ENCODE data around the gene POLD1.

The POLD1 gene

DNA sequence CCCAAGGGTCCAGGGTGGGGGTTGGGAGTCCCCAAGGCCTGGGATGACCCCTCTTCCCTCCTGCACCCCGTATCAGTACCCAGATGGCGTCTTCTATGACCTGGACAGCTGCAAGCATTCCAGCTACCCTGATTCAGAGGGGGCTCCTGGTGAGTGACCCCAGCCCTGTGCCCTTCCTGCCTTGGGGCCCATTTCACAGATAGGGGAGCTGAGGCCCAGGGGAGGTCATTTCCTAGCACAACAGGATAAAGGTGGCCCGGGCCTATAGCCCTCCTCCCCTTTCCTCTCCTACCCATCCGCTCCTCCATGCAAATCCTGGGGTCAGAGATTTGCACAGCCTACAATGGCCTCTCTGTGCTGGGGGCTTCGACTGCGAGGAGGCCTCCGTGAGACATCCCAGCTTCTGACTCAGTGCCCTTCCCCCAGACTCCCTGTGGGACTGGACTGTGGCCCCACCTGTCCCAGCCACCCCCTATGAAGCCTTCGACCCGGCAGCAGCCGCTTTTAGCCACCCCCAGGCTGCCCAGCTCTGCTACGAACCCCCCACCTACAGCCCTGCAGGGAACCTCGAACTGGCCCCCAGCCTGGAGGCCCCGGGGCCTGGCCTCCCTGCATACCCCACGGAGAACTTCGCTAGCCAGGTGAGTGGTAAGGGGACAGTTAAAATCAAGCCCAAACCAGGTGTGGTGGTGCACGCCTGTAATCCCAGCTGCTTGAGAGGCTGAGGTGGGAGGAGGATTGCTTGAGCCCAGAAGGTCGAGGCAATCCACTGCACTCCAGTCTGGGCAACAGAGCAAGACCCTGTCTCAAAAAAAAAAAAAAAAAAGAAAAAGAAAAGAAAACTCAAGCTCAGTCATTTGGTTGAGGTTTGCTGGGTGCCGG, 38.5 kb downstream of the POLD1 start:
- DNase-seq: no peak
- H3K23ac ChIP-seq (ENCODE audit: low read length): no peak overlapping the region
- H3K18ac ChIP-seq (ENCODE audit: low read length): no peak overlapping the region
- no peak overlapping the region for H4K12ac ChIP-seq (ENCODE audit: low read depth, low read length)
- no peak overlapping the region for H2BK120ac ChIP-seq (ENCODE audit: insufficient read depth, low read length, poor library complexity)
- no peaks in the 10 kb centered on the region for H3K79me1 ChIP-seq (ENCODE audit: low read length)
- H3K27ac ChIP-seq (ENCODE audit: low read depth, low read length): no peak overlapping the region
- no peak overlapping the region for H3K14ac ChIP-seq (ENCODE audit: low read length)
- peaks cover 1% of the 10 kb centered on the region for H3K9me3 ChIP-seq (ENCODE audit: insufficient read depth, low read depth, low read length)
- H3K27me3 ChIP-seq (ENCODE audit: insufficient read depth, low read length): peaks cover 2% of the 10 kb centered on the region
- no peak overlapping the region for H3K4me3 ChIP-seq (ENCODE audit: low read depth, low read length)
- no peak overlapping the region for H3K9ac ChIP-seq (ENCODE audit: low read length)
- no peaks in the 10 kb centered on the region for H3K79me2 ChIP-seq (ENCODE audit: control insufficient read depth, insufficient read depth, low read length, poor library complexity)
- H3K4ac ChIP-seq (ENCODE audit: low read depth, low read length): no peak overlapping the region
- no peak overlapping the region for H4K8ac ChIP-seq (ENCODE audit: low read depth, low read length)
- no peak overlapping the region for H2AK5ac ChIP-seq (ENCODE audit: low read length)
- H2AFZ ChIP-seq (ENCODE audit: insufficient read depth, low read length, poor library complexity): no peak overlapping the region
- H2BK5ac ChIP-seq (ENCODE audit: low read depth, low read length, poor library complexity): no peak overlapping the region
- no peak overlapping the region for H4K91ac ChIP-seq (ENCODE audit: low read depth, low read length)
- WGBS (ENCODE audit: extremely low coverage, insufficient coverage, insufficient read length): no CpG with 5 or more reads among the region's 18 CpGs
- no peaks in the 10 kb centered on the region for H3K36me3 ChIP-seq (ENCODE audit: control insufficient read depth in 1 of 2, insufficient read depth in 2 of 2, low read length in 2 of 2)
- no peaks in the 10 kb centered on the region for H3K4me1 ChIP-seq (ENCODE audit: control insufficient read depth in 1 of 2, insufficient read depth in 2 of 2, low read length in 2 of 2)
- no peak overlapping the region for H2BK12ac ChIP-seq (ENCODE audit: low read length)
- no peak overlapping the region for H3K4me2 ChIP-seq (ENCODE audit: low read length)

DNA sequence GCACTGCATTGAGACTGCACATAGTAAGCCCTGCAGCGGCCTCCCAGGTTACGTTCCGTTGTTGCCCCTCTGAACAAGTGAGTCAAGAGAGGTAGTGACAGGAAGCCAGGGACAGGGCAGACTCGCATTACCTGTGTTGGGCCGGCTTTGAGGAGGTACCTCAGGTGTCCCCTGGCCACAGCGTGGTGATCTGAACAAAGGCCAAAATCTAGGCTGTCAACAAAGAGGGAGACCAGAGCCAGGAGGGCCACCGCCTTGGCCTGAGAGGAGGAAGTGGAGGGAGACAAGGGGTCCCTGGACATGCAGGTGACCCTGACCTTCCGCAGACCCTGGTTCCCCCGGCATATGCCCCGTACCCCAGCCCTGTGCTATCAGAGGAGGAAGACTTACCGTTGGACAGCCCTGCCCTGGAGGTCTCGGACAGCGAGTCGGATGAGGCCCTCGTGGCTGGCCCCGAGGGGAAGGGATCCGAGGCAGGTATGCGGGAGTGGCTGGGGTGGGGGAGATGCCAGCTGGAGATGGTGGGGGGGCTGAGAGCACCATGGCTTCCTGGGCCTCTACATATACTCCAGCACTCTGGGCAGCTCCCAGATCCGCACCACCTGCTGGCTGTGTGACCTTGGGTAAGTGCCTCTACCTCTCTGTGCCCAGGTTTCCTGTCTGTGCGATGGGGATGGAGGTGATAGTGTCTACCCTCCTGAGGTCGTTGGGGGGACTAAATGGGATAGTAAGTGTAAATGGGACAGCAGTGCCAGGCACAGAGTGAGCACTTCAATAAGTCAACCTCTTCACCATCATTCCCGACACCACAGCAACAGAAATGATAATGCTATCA, 39.3 kb downstream of the POLD1 start:
- Histone ChIP-seq H2AK5ac (ENCODE audit: low read length) (no peak overlapping the region), H3K9ac (ENCODE audit: low read length) (no peak overlapping the region), H2AFZ (ENCODE audit: insufficient read depth, low read length, poor library complexity) (no peak overlapping the region), H3K18ac (ENCODE audit: low read length) (no peak overlapping the region), H3K4me3 (ENCODE audit: low read depth, low read length) (no peak overlapping the region), H3K4me1 (ENCODE audit: control insufficient read depth in 1 of 2, insufficient read depth in 2 of 2, low read length in 2 of 2) (no peaks in the 10 kb centered on the region), H3K27ac (ENCODE audit: low read depth, low read length) (no peak overlapping the region), H2BK120ac (ENCODE audit: insufficient read depth, low read length, poor library complexity) (no peak overlapping the region), H2BK5ac (ENCODE audit: low read depth, low read length, poor library complexity) (no peak overlapping the region), H3K4ac (ENCODE audit: low read depth, low read length) (no peak overlapping the region), H4K91ac (ENCODE audit: low read depth, low read length) (no peak overlapping the region), H2BK12ac (ENCODE audit: low read length) (no peak overlapping the region), H3K27me3 (ENCODE audit: insufficient read depth, low read length) (peaks cover 2% of the 10 kb centered on the region), H3K36me3 (ENCODE audit: control insufficient read depth in 1 of 2, insufficient read depth in 2 of 2, low read length in 2 of 2) (no peaks in the 10 kb centered on the region), H3K23ac (ENCODE audit: low read length) (no peak overlapping the region), H3K9me3 (ENCODE audit: insufficient read depth, low read depth, low read length) (no peaks in the 10 kb centered on the region), H3K79me1 (ENCODE audit: low read length) (no peaks in the 10 kb centered on the region), H3K14ac (ENCODE audit: low read length) (no peak overlapping the region), H3K4me2 (ENCODE audit: low read length) (no peak overlapping the region), H4K12ac (ENCODE audit: low read depth, low read length) (no peak overlapping the region), H3K79me2 (ENCODE audit: control insufficient read depth, insufficient read depth, low read length, poor library complexity) (no peaks in the 10 kb centered on the region), H4K8ac (ENCODE audit: low read depth, low read length) (no peak overlapping the region)
- no CpG with 5 or more reads among the region's 22 CpGs for WGBS (ENCODE audit: extremely low coverage, insufficient coverage, insufficient read length)
- no peak for DNase-seq

DNA sequence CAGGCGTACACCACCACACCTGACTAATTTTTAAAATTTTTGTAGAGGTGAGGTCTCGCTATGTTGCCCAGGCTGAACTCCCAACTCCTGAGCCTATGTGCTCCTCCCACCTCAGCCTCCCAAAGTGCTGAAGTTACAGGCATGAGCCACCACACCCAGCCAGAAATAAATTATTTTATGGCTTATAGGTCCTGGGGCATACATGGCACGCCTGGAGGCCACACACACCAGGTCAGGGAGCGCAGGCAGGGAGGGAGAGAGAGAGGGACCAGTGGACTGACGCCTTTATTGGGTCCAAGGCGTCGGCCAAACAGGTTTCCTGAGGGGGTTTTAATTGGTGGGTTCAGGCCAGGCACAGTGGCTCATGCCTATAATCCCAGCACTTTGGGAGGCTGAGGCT, 41.4 kb downstream of the POLD1 start:
- Histone ChIP-seq H3K4me3 (ENCODE audit: low read depth, low read length) (no peak overlapping the region), H4K91ac (ENCODE audit: low read depth, low read length) (no peak overlapping the region), H2AK5ac (ENCODE audit: low read length) (no peak overlapping the region), H3K27ac (ENCODE audit: low read depth, low read length) (no peak overlapping the region), H3K9ac (ENCODE audit: low read length) (no peak overlapping the region), H2BK5ac (ENCODE audit: low read depth, low read length, poor library complexity) (no peak overlapping the region), H3K14ac (ENCODE audit: low read length) (no peak overlapping the region), H4K12ac (ENCODE audit: low read depth, low read length) (no peak overlapping the region), H2BK12ac (ENCODE audit: low read length) (no peak overlapping the region), H3K79me2 (ENCODE audit: control insufficient read depth, insufficient read depth, low read length, poor library complexity) (no peaks in the 10 kb centered on the region), H2BK120ac (ENCODE audit: insufficient read depth, low read length, poor library complexity) (no peak overlapping the region), H3K27me3 (ENCODE audit: insufficient read depth, low read length) (no peaks in the 10 kb centered on the region), H3K9me3 (ENCODE audit: insufficient read depth, low read depth, low read length) (peaks cover 3% of the 10 kb centered on the region), H3K36me3 (ENCODE audit: control insufficient read depth in 1 of 2, insufficient read depth in 2 of 2, low read length in 2 of 2) (no peaks in the 10 kb centered on the region), H3K18ac (ENCODE audit: low read length) (no peak overlapping the region), H3K79me1 (ENCODE audit: low read length) (no peaks in the 10 kb centered on the region), H3K4ac (ENCODE audit: low read depth, low read length) (no peak overlapping the region), H3K23ac (ENCODE audit: low read length) (no peak overlapping the region), H4K8ac (ENCODE audit: low read depth, low read length) (no peak overlapping the region), H2AFZ (ENCODE audit: insufficient read depth, low read length, poor library complexity) (no peak overlapping the region), H3K4me1 (ENCODE audit: control insufficient read depth in 1 of 2, insufficient read depth in 2 of 2, low read length in 2 of 2) (no peaks in the 10 kb centered on the region), H3K4me2 (ENCODE audit: low read length) (no peak overlapping the region)
- no CpG with 5 or more reads among the region's 7 CpGs for WGBS (ENCODE audit: extremely low coverage, insufficient coverage, insufficient read length)
- no peak for DNase-seq

DNA sequence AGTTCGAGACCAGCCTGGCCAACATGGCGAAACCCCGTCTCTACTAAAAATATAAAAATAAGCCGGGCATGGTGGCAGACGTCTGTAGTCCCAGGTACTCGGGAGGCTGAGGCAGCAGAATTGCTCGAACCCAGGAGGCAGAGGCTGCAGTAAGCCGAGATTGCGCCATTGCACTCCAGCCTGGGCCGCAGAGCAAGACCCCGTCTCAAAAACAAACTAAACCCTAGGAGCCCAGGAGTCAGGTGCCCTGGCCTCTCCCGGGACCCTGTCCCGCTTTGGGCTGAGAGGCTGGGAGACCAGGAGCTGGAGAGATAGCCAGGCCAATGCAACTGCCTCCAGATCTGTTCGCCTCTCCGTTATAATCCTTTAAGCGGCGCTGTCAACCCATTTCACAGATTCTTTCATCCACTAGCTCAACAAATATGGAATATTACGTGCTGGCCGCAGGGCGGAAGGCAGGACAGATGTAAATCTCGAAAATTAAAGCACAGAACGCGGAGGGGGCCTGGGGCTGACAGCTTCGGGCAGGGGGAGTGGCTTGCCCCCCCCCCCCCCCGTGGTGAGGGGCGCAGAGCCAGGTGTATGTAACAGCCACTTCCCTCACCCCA, 43.3 kb downstream of the POLD1 start:
- H4K8ac ChIP-seq (ENCODE audit: low read depth, low read length): no peak overlapping the region
- no peaks in the 10 kb centered on the region for H3K27me3 ChIP-seq (ENCODE audit: insufficient read depth, low read length)
- WGBS (ENCODE audit: extremely low coverage, insufficient coverage, insufficient read length): no CpG with 5 or more reads among the region's 26 CpGs

More for the DNA sequence above, 43.3 kb downstream of the POLD1 start:
- no peaks in the 10 kb centered on the region for H3K36me3 ChIP-seq (ENCODE audit: control insufficient read depth in 1 of 2, insufficient read depth in 2 of 2, low read length in 2 of 2)
- no peak overlapping the region for H3K4me2 ChIP-seq (ENCODE audit: low read length)
- H4K12ac ChIP-seq (ENCODE audit: low read depth, low read length): no peak overlapping the region
- no peak overlapping the region for H3K23ac ChIP-seq (ENCODE audit: low read length)
- no peak overlapping the region for H2BK5ac ChIP-seq (ENCODE audit: low read depth, low read length, poor library complexity)
- H3K79me2 ChIP-seq (ENCODE audit: control insufficient read depth, insufficient read depth, low read length, poor library complexity): peaks cover 2% of the 10 kb centered on the region
- DNase-seq: peak; percentile 7 to 62
- H4K91ac ChIP-seq (ENCODE audit: low read depth, low read length): no peak overlapping the region
- H2BK120ac ChIP-seq (ENCODE audit: insufficient read depth, low read length, poor library complexity): no peak overlapping the region
- H3K9me3 ChIP-seq (ENCODE audit: insufficient read depth, low read depth, low read length): peaks cover 3% of the 10 kb centered on the region
- H3K4me1 ChIP-seq (ENCODE audit: control insufficient read depth in 1 of 2, insufficient read depth in 2 of 2, low read length in 2 of 2): peaks cover 6% of the 10 kb centered on the region in 2 experiments
- peaks cover 7% of the 10 kb centered on the region for H3K79me1 ChIP-seq (ENCODE audit: low read length)
- H2BK12ac ChIP-seq (ENCODE audit: low read length): no peak overlapping the region
- H2AK5ac ChIP-seq (ENCODE audit: low read length): no peak overlapping the region
- no peak overlapping the region for H2AFZ ChIP-seq (ENCODE audit: insufficient read depth, low read length, poor library complexity)
- H3K4me3 ChIP-seq (ENCODE audit: low read depth, low read length): no peak overlapping the region
- no peak overlapping the region for H3K27ac ChIP-seq (ENCODE audit: low read depth, low read length)
- no peak overlapping the region for H3K18ac ChIP-seq (ENCODE audit: low read length)
- no peak overlapping the region for H3K4ac ChIP-seq (ENCODE audit: low read depth, low read length)
- no peak overlapping the region for H3K14ac ChIP-seq (ENCODE audit: low read length)
- no peak overlapping the region for H3K9ac ChIP-seq (ENCODE audit: low read length)

Data from trophoblast cell (in vitro differentiated cells and primary cell).